MM.1S (cell line): ENCODE data around the gene MCM3.

Source experiments
- DNase-seq: peaks from one replicate; pipeline ENCODE4 v3.0.0-alpha.2; 2015
- H2AFZ ChIP-seq: fragments of 300-600 bp; sonication (generic); 2 replicates; pipeline ENCODE4 v1.6.0; 2016; ENCODE audit warnings: antibody characterized with exemption, low read length
- H3F3A ChIP-seq: fragments of 300-600 bp; sonication (generic); 2 replicates; pipeline ENCODE4 v1.6.1; 2016; ENCODE audit warnings: mild to moderate bottlenecking, antibody characterized with exemption, low read length, moderate library complexity, mixed read lengths; ENCODE audit not compliant: insufficient read depth
- H3K27ac ChIP-seq: fragments of 300-600 bp; sonication (generic); 2 replicates; pipeline ENCODE4 v1.5.1; 2016; ENCODE audit warnings: mild to moderate bottlenecking, low read length
- H3K27me3 ChIP-seq: fragments of 300-600 bp; sonication (generic); replicated peaks from 2 replicates; pipeline ENCODE4 v1.6.0; 2016; ENCODE audit warnings: low read length; ENCODE audit not compliant: insufficient read depth
- H3K36me3 ChIP-seq: fragments of 300-600 bp; sonication (generic); replicated peaks from 2 replicates; pipeline ENCODE4 v1.6.1; 2016; ENCODE audit warnings: mild to moderate bottlenecking, low read length, mixed read lengths; ENCODE audit not compliant: insufficient read depth
- H3K4me1 ChIP-seq: fragments of 300-600 bp; sonication (generic); 2 replicates; pipeline ENCODE4 v1.6.1; 2016; ENCODE audit warnings: low read length, mixed read lengths
- H3K4me2 ChIP-seq: fragments of 300-600 bp; sonication (generic); 2 replicates; pipeline ENCODE4 v1.6.0; 2016; ENCODE audit warnings: low read depth, low read length
- H3K4me3 ChIP-seq: fragments of 300-600 bp; sonication (generic); 2 replicates; pipeline ENCODE4 v1.5.1; 2016; ENCODE audit warnings: low read length, mixed read lengths
- H3K79me2 ChIP-seq: fragments of 300-600 bp; sonication (generic); 2 replicates; pipeline ENCODE4 v1.6.1; 2016; ENCODE audit warnings: mixed run types, low read length, mixed read lengths
- H3K9ac ChIP-seq: fragments of 300-600 bp; sonication (generic); 2 replicates; pipeline ENCODE4 v1.6.1; 2016; ENCODE audit warnings: low read length, mixed read lengths
- H3K9me2 ChIP-seq: fragments of 300-600 bp; sonication (generic); replicated peaks from 2 replicates; pipeline ENCODE4 v1.6.1; 2016; ENCODE audit warnings: mild to moderate bottlenecking, low read length, mixed read lengths; ENCODE audit not compliant: insufficient read depth
- H3K9me3 ChIP-seq: fragments of 300-600 bp; sonication (generic); replicated peaks from 2 replicates; pipeline ENCODE4 v1.6.1; 2016; ENCODE audit warnings: mild to moderate bottlenecking, low read length, mixed read lengths; ENCODE audit not compliant: insufficient read depth
- H4K20me1 ChIP-seq: fragments of 300-600 bp; sonication (generic); 2 replicates; pipeline ENCODE4 v1.6.1; 2016; ENCODE audit warnings: mild to moderate bottlenecking, low read length, moderate library complexity, mixed read lengths; ENCODE audit not compliant: insufficient read depth
- CTCF ChIP-seq: fragments of 300-600 bp; sonication (generic); IDR thresholded peaks from 2 replicates; pipeline ENCODE4 v1.5.1; 2016; ENCODE audit warnings: antibody characterized with exemption, low read length, mixed read lengths
- EZH2 ChIP-seq: fragments of 300-600 bp; sonication (generic); optimal IDR thresholded peaks from 2 replicates; pipeline ENCODE3; 2017; ENCODE audit warnings: low read depth, mild to moderate bottlenecking, antibody characterized with exemption, low read length, mixed read lengths
- EZH2phosphoT487 ChIP-seq: fragments of 300-600 bp; sonication (generic); IDR thresholded peaks from 2 replicates; pipeline ENCODE4 v1.6.1; 2018; ENCODE audit warnings: antibody characterized with exemption, low read length

Gene MCM3

GRCh38 chr6:52317841-52318581 is 33.5 kb upstream of the MCM3 start:
- peaks cover 8% of the 10 kb centered on the region for H3K4me1 ChIP-seq
- TF ChIP-seq EZH2phosphoT487 (no peak), EZH2 (no peak), CTCF (no peak)
- no peaks in the 10 kb centered on the region for H3F3A ChIP-seq
- no peaks in the 10 kb centered on the region for H3K9me3 ChIP-seq
- H3K36me3 ChIP-seq, result no peaks in the 10 kb centered on the region
- no peak overlapping the region for H3K4me2 ChIP-seq
- DNase-seq, result no peak
- no peak overlapping the region for H3K9ac ChIP-seq
- no peak overlapping the region for H2AFZ ChIP-seq
- H4K20me1 ChIP-seq, result no peaks in the 10 kb centered on the region
- H3K27me3 ChIP-seq, result no peaks in the 10 kb centered on the region
- no peak overlapping the region for H3K4me3 ChIP-seq
- no peak overlapping the region for H3K27ac ChIP-seq
- H3K9me2 ChIP-seq, result no peaks in the 10 kb centered on the region
- no peaks in the 10 kb centered on the region for H3K79me2 ChIP-seq

- no peaks in the 10 kb centered on the region for H3K79me2 ChIP-seq
- no peaks in the 10 kb centered on the region for H3K9me2 ChIP-seq
- H2AFZ ChIP-seq, result no peak overlapping the region
- H4K20me1 ChIP-seq, result no peaks in the 10 kb centered on the region
- H3K27me3 ChIP-seq, result no peaks in the 10 kb centered on the region
- no peak for DNase-seq
- no peak overlapping the region for H3K4me3 ChIP-seq
- no peak overlapping the region for H3K27ac ChIP-seq
- H3K9ac ChIP-seq, result no peak overlapping the region
- no peak overlapping the region for H3K4me2 ChIP-seq
- no peaks in the 10 kb centered on the region for H3K9me3 ChIP-seq
- TF ChIP-seq CTCF, result no peak
- TF ChIP-seq EZH2, result no peak
- no peak for TF ChIP-seq EZH2phosphoT487
- H3F3A ChIP-seq, result no peaks in the 10 kb centered on the region
- H3K36me3 ChIP-seq, result no peaks in the 10 kb centered on the region
- peaks cover 8% of the 10 kb centered on the region for H3K4me1 ChIP-seq
Measured at GRCh38 chr6:52317211-52317610, 32.7 kb upstream of the MCM3 start.

GRCh38 chr6:52314752-52315151 is 30.2 kb upstream of the MCM3 start:
- TF ChIP-seq EZH2 (no peak), EZH2phosphoT487 (no peak), CTCF (no peak)
- no peak overlapping the region for H2AFZ ChIP-seq
- H3K36me3 ChIP-seq, result no peaks in the 10 kb centered on the region
- no peaks in the 10 kb centered on the region for H3K27me3 ChIP-seq
- no peaks in the 10 kb centered on the region for H4K20me1 ChIP-seq
- H3K4me3 ChIP-seq, result no peak overlapping the region
- no peaks in the 10 kb centered on the region for H3K9me2 ChIP-seq
- no peaks in the 10 kb centered on the region for H3F3A ChIP-seq
- no peak overlapping the region for H3K4me2 ChIP-seq
- peaks cover 8% of the 10 kb centered on the region for H3K4me1 ChIP-seq
- H3K9me3 ChIP-seq, result no peaks in the 10 kb centered on the region
- H3K27ac ChIP-seq, result no peak overlapping the region
- no peak for DNase-seq
- H3K79me2 ChIP-seq, result no peaks in the 10 kb centered on the region
- no peak overlapping the region for H3K9ac ChIP-seq
